NCI-H2196 treated with DMSO at 0.1 percent for 48 hours (cell line): Measurements from ENCODE around the gene MAP4K4.

ENCODE experiments used
- DNase-seq: peaks from one replicate; lab custom pipeline; 2025; ENCODE audit not compliant: unreplicated experiment; lab: John Stamatoyannopoulos, UW

MAP4K4 gene

DNA sequence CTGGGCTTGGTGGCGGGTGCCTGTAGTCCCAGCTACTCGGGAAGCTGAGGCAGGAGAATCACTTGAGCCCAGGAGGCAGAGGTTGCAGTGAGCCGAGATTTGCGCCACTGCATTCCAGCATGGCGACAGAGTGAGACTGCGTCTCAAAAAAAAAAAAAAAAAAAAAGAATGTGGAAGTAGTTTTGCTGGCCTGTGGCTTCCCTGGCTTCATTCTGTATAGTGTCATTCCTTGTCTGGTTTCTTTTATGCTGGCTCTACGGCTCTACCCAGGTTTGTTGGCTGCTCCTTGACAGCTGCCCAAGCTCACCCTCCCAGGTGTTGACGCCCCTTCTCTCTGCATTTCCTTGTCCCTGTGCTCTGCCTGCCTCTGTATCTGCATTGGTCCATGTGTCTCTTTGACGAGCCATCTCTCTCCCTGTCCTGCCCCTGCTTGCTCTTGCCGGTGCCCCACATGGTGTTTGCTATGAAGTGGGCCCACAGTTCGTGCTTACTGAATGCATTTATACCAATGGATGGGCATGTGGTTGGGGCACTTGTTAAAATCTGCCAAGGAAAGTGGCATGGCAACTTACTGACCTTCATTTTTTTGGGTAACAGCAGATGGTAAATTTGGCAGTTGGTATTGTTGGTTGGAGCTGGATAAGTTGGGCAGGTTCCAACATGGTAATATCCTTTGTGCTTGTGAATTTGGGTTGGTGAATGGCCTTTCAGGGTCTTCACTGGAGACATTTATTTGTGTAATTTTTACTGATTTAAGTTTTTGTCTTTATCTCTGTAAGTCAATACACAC, 113.9 kb downstream of the MAP4K4 start:
- DNase-seq = no peak

- no peak for DNase-seq
Measured at GRCh38 chr2:101812226-101812625, 114.7 kb downstream of the MAP4K4 start.

DNA sequence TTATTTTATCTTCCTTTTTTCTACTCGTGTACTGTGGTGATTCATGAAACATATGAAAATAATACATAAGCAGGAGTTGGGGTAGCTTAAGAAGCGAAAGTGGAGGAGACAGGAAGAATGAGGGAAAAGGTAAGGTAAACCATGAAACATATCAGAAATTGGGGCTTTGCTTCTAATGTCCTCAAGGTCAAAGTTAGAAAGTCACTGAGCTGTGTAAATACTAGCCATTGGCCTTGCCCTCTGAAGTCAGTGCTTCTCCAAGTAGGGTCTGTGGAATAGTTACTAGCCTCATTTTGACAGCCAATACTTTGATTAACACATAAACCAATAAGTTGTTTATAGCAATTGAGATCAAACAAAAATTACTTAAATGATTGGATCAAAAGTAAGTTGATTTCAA, 117.2 kb downstream of the MAP4K4 start:
- DNase-seq = no peak

GRCh38 chr2:101815154-101815553, 117.6 kb downstream of the MAP4K4 start:
- no peak for DNase-seq

DNA sequence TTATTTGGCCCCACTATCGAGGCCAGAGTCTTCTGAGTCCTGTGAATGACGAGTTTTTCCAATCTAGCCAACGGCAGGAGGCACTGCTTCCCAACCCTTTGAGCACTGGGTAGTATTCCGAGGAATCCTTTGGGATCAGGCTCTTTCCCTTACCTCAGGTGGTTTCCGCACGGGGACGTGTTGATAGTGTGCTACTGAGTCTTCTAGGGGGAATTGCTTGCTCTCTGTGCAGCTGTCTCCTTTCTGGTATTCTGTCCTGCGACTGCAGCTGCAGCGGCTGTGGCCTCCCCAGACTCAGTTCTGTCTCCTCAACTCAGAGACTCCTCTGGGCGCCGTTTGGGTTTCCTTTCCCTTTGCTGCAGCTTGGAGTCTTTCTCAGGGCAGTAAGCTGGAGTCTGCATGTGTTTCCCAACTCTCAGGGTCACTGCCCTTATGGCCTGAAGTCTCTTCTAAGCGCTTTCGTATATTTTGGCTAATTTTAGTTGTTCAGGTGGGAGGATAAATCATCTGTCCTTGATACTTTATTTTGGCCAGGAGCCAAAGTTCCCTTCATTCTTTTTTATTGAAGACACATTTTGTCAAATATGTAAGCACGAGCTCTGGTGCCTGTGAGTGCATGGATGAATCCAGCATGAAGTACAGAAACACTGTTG, 118.4 kb downstream of the MAP4K4 start:
- no peak for DNase-seq

GRCh38 chr2:101816598-101816997, 119.1 kb downstream of the MAP4K4 start:
- no peak for DNase-seq

DNA sequence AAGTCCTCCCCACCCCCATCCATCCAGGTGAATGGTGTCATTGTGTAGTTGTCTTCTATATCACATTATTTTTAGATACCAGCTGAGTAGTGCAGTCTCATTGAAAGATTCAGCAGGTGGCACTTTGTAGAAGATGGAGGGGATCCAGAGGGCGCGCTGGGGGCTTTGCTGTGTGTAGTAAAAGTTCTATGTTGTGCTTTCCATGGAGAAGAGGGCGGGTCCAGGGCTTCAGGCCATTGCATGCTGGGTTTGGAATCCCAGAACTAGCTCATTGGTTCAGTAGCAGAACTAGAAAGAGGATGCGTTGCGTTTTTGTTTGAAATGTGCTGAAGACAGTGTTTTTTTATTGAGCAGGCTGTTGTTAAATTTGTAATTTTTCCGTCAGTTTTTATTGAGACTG, 120.0 kb downstream of the MAP4K4 start:
- no peak for DNase-seq

DNA sequence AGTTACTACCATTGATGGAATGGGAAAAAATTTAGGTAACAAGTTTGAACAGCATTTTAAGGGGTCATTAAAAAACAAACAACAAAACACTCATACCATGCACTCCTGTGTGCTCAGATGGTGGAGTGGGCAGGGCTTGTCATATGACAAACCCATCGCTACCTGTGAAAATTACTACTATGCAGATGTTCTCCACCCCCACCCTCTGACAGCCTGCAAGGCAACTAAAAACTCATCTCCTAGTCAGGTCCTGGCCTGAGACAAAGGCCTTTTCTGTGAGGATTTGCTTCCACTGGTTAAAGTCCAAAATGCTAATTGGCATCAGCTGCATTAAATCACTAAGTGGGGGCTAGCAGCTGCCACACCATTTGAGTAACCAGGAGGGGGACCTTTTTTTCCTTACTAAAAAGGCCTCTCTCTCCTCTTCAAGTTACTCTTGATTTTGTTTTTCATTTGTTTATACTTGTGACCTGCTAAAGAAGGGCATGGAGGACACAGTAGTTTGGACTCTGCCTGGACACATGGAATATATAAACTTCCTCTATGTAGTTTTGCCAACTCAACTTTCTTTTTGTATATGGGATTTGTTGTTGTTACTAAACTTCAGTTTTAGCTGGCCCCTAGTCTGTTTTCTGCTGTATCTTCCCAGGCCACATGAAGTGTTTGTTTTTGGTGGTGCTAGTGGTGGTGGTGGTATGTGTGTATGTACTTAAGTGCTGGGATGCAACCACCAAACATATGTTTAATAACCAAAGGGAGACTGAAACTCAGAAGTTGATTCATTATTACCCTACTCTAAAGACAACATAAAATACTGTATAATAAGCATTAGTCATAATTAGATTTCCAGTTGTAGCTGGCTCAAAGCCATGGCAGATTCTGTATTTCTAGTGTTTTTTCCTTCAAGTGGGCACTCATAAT, 121.3 kb downstream of the MAP4K4 start:
- DNase-seq = no peak

GRCh38 chr2:101820519-101820918, 123.0 kb downstream of the MAP4K4 start:
- no peak for DNase-seq

- no peak for DNase-seq
Measured at GRCh38 chr2:101821059-101821805, 123.7 kb downstream of the MAP4K4 start.

GRCh38 chr2:101821828-101822458, 124.4 kb downstream of the MAP4K4 start:
- DNase-seq = no peak

GRCh38 chr2:101823347-101823791, 125.9 kb downstream of the MAP4K4 start:
- DNase-seq = no peak

DNA sequence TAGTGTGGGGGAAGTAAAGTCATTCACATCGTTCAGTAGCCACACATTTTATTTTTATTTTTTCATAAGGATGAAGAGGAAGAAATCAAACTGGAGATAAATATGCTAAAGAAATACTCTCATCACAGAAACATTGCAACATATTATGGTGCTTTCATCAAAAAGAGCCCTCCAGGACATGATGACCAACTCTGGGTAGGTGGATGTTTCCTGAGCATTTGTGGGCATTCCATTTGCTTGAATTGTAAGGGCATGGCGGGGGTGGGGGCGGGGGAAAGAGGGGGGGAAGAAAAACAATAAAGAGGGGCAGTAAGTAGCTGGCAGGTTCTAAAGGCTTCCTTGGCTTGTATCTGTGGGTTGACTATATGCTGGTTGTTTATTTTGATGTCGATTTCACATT, 126.4 kb downstream of the MAP4K4 start:
- DNase-seq = no peak

DNA sequence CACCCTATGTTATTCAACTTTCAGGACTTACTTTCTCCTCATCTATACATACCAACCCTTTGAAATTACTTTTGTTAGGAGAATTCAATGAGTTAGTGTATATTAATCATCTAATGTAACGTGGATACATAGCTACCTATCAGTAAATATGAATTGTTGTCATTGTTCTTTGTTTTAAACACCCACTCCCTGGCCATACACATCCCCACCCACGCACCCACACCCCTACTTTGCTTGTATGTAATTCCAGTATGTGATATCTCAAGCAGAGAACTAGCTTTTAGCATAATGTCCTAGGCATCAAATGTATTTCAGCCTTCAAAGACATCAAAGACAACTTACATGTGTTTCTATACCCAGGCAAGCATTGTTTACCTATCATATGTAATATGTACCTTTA, 129.2 kb downstream of the MAP4K4 start:
- no peak for DNase-seq

- DNase-seq = no peak
Measured at GRCh38 chr2:101827246-101827645, 129.7 kb downstream of the MAP4K4 start.

DNA sequence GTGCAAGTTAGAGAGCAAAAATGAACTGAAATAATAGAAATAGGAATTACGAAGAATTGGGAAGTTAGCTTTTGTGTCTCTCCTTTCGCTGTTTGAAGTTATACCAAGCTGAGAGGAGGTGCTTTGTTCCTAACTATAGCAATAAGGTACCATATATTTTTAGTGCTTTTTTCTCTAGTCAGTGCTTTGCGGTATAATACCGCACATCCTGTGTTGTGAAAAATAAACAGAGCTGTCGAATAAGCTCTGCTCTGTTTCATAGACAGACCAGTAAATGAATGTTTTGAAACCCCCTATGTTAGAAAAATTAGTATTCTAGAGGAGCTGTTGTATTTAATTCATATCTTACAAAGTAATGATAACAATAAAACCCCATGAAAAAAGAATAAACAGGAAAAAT, 130.8 kb downstream of the MAP4K4 start:
- no peak for DNase-seq

DNA sequence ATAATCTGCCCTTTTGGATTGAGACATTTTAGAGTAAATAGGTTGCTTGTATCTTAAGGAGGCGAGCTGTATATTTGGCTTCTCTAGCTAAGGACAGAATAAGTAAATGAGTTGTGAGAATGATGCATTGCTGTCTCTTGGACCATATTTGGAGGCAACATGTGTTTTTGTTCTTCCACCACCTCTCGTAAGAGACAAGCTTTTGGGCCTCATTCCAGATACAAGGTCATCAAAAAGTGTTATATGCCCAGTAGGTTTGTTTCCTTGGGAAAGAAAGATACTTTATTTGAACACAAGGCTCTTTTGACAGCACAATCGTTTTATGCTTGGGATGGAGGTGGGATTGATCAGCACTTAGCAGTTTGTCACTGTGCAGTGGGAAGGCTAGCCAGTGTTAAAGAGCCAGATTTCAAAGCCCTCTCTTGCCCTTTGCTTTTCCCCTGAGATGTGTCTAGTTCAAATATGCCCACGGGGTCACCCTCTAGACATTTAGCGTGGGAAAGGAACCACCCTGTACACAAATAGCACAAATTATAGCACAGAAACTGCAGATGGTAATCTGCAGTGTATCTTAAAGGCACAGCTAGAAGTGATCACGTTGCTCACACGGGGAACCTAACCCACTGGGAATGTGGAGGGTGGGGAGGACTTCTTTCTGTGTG, 131.3 kb downstream of the MAP4K4 start:
- DNase-seq = no peak

DNA sequence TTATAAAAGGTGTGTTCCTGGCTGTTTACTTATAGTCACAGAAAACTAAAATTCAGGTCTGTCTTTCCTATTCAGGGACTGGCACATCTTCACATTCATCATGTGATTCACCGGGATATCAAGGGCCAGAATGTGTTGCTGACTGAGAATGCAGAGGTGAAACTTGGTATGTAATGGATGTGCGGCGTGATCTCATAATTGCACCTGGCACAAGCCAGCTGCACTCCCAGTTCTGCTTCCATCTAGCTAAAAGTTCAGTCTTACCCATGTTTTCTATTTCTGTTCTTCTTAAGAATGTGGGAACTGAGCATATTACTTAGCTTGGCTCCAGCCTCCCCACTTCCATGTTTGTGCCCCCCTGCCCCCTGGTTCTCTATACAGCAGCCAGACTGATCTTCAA, 131.9 kb downstream of the MAP4K4 start:
- DNase-seq = no peak

GRCh38 chr2:101830146-101830545, 132.6 kb downstream of the MAP4K4 start:
- no peak for DNase-seq

DNA sequence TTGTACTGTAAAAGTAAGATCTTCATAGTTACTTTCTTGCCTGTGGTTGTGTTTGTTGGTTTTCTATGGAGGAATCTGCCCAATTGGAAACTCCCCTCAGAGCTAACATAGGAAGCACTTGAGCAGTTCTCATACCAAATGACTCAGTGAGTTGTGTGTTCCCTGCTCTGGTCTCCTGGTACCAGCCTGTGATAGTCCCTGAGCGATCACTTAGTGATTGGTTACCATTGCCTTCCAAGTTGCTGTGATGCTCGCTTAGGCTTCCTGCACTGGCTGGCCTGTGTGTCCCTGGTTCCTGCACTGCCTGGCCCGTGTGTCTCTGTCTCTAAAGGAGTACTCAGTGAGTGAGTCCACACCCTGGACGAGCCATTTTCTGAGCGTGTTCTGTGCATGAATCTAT, 133.0 kb downstream of the MAP4K4 start:
- no peak for DNase-seq
